GM12891 (cell line): Measurements from ENCODE around the gene LRRC53.

Experiments used
- POLR2A ChIP-seq: IDR thresholded peaks from 2 replicates; pipeline ENCODE4 v1.6.1; 2011; ENCODE audit warnings: low read depth, low read length, control low read depth
- POLR2AphosphoS5 ChIP-seq: IDR thresholded peaks from 2 replicates; pipeline ENCODE4 v1.6.1; 2011; ENCODE audit warnings: low read depth, low read length, control low read depth

GRCh38 chr1:74453277-74453676, 59.1 kb downstream of the LRRC53 start:
- TF ChIP-seq POLR2A (no peak), POLR2AphosphoS5 (no peak)
